Measurements from ENCODE around the gene HSPA8.

Gene HSPA8

DNA sequence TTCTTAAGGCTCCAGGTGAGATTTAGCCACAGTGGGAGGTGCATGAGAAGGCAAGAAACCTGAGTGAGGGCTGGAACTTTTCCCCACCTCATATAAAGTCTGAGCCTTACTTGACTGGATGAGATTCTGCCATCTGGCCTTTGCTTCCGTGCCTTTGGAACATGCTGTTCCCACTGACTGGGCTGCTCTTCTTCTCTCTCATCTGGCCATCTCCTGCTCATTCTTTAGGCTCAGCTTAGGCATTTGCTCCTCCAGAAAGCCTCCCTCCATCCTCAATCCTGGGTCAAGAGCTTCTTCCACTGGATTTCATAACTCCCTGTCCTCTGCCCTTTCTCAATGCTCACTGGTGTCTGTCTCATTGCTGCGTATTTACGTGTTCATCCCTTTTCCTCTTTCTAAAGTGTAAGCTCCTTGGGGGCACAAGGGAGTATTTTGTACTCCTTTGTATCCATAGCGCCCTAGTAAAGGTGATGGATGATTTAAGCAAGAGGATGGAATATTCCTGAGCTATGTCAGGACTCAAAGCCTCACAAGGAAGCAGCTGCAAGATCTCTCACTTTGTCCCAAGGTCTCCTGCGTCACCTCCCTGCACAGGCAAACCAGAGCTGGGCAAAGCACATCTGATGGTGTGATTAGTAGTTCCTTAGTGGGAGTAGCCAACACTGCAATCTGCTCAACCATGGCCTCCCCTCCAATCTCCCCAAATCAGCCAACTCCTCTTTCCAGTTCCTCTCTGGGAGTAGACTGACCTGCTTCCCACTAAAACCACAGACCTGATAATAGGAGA lies 15.3 kb downstream of the HSPA8 start:
- no peak overlapping the region for H3K4me2 ChIP-seq (ENCODE audit: low read depth, low read length)

DNA sequence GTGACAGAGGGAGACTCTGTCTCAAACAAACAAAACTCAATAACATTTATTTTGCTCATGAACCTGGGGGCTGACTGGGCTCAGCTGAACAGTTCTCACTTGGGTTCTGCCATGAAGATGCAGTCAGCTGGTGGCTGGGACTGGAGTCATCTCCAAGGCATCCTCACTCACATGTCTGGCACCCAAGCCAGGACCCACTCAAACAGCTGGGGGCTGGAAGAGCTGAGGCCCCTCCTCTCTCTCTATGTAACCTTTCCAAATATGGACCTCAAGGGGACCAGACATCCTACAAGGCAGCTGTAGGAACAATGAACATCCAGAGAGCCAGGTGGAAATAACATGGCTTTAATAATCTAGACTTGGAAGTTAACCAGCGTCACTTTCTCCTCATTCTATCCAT lies 16.8 kb downstream of the HSPA8 start:
- Histone ChIP-seq H3K4me3 (ENCODE audit: low read length) (no peak overlapping the region), H3K4me2 (ENCODE audit: low read depth, low read length) (no peak overlapping the region), H3K4me1 (ENCODE audit: low read length) (no peaks in the 10 kb centered on the region), H3F3A (ENCODE audit: insufficient read depth, low read length) (no peaks in the 10 kb centered on the region), H3K27ac (ENCODE audit: low read length) (no peak overlapping the region), H3K27me3 (replicated peaks; ENCODE audit: insufficient read depth, low read length) (no peaks in the 10 kb centered on the region), H3K9me2 (replicated peaks; ENCODE audit: insufficient read depth, low read length) (no peaks in the 10 kb centered on the region), H4K20me1 (ENCODE audit: insufficient read depth, low read length) (no peaks in the 10 kb centered on the region), H3K79me2 (ENCODE audit: low read length) (no peaks in the 10 kb centered on the region), H3K36me3 (replicated peaks; ENCODE audit: insufficient read depth, low read length) (no peaks in the 10 kb centered on the region), H2AFZ (ENCODE audit: low read length) (no peak overlapping the region), H3K9me3 (replicated peaks; ENCODE audit: insufficient read depth, low read length) (no peaks in the 10 kb centered on the region), H3K9ac (ENCODE audit: low read length) (no peak overlapping the region)
- TF ChIP-seq, protein P1, sequence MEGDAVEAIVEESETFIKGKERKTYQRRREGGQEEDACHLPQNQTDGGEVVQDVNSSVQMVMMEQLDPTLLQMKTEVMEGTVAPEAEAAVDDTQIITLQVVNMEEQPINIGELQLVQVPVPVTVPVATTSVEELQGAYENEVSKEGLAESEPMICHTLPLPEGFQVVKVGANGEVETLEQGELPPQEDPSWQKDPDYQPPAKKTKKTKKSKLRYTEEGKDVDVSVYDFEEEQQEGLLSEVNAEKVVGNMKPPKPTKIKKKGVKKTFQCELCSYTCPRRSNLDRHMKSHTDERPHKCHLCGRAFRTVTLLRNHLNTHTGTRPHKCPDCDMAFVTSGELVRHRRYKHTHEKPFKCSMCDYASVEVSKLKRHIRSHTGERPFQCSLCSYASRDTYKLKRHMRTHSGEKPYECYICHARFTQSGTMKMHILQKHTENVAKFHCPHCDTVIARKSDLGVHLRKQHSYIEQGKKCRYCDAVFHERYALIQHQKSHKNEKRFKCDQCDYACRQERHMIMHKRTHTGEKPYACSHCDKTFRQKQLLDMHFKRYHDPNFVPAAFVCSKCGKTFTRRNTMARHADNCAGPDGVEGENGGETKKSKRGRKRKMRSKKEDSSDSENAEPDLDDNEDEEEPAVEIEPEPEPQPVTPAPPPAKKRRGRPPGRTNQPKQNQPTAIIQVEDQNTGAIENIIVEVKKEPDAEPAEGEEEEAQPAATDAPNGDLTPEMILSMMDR (IDR thresholded peaks at IDR 0.05; ENCODE audit: low read length): no peak
- TF ChIP-seq EZH2phosphoT487 (IDR thresholded peaks at IDR 0.05; ENCODE audit: low read length) (no peak), EZH2 (optimal IDR thresholded peaks at IDR 0.05; ENCODE audit: low read depth, low read length) (no peak)
- no peak for DNase-seq

More for the DNA sequence above, 15.3 kb downstream of the HSPA8 start:
- Histone ChIP-seq H3K4me1 (ENCODE audit: low read length) (no peaks in the 10 kb centered on the region), H3K9me3 (replicated peaks; ENCODE audit: insufficient read depth, low read length) (no peaks in the 10 kb centered on the region), H3K27me3 (replicated peaks; ENCODE audit: insufficient read depth, low read length) (no peaks in the 10 kb centered on the region), H3K9ac (ENCODE audit: low read length) (no peak overlapping the region), H3F3A (ENCODE audit: insufficient read depth, low read length) (peaks cover under 1% of the 10 kb centered on the region; the same call in 1 of the 2 replicates), H3K27ac (ENCODE audit: low read length) (no peak overlapping the region), H4K20me1 (ENCODE audit: insufficient read depth, low read length) (no peaks in the 10 kb centered on the region), H3K36me3 (replicated peaks; ENCODE audit: insufficient read depth, low read length) (no peaks in the 10 kb centered on the region), H3K4me3 (ENCODE audit: low read length) (no peak overlapping the region), H3K79me2 (ENCODE audit: low read length) (no peaks in the 10 kb centered on the region), H3K9me2 (replicated peaks; ENCODE audit: insufficient read depth, low read length) (no peaks in the 10 kb centered on the region), H2AFZ (ENCODE audit: low read length) (no peak overlapping the region)
- no peak for DNase-seq
- TF ChIP-seq, protein P1 (IDR thresholded peaks at IDR 0.05; ENCODE audit: low read length): no peak
- no peak for TF ChIP-seq EZH2phosphoT487 (IDR thresholded peaks at IDR 0.05; ENCODE audit: low read length)
- no peak for TF ChIP-seq EZH2 (optimal IDR thresholded peaks at IDR 0.05; ENCODE audit: low read depth, low read length)

DNA sequence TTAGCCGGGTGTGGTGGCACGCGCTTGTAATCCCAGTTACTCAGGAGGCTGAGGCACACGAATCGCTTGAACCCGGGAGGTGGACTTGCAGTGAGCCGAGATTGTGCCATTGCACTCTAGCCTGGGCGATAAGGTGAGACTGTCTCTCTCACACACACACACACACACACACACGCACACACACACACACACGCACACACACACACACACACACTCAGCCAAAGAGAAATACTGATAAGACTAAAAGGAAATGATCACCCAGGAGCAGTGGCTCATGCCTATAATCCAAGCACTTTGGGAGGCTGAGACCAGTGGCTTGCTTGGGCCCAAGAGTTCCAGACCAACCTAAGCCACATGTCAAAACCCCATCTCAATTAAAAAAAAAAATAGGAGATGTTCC lies 20.8 kb downstream of the HSPA8 start:
- Histone ChIP-seq H3K9ac (ENCODE audit: low read length) (no peak overlapping the region), H3K27ac (ENCODE audit: low read length) (no peak overlapping the region), H3K4me3 (ENCODE audit: low read length) (no peak overlapping the region), H3K9me3 (replicated peaks; ENCODE audit: insufficient read depth, low read length) (no peaks in the 10 kb centered on the region), H3K36me3 (replicated peaks; ENCODE audit: insufficient read depth, low read length) (no peaks in the 10 kb centered on the region), H2AFZ (ENCODE audit: low read length) (no peak overlapping the region), H3K4me1 (ENCODE audit: low read length) (no peaks in the 10 kb centered on the region), H4K20me1 (ENCODE audit: insufficient read depth, low read length) (no peaks in the 10 kb centered on the region), H3K9me2 (replicated peaks; ENCODE audit: insufficient read depth, low read length) (no peaks in the 10 kb centered on the region), H3F3A (ENCODE audit: insufficient read depth, low read length) (no peaks in the 10 kb centered on the region), H3K27me3 (replicated peaks; ENCODE audit: insufficient read depth, low read length) (no peaks in the 10 kb centered on the region), H3K79me2 (ENCODE audit: low read length) (no peaks in the 10 kb centered on the region), H3K4me2 (ENCODE audit: low read depth, low read length) (no peak overlapping the region)
- TF ChIP-seq EZH2phosphoT487 (IDR thresholded peaks at IDR 0.05; ENCODE audit: low read length) (no peak), EZH2 (optimal IDR thresholded peaks at IDR 0.05; ENCODE audit: low read depth, low read length) (no peak)
- TF ChIP-seq, protein P1 (IDR thresholded peaks at IDR 0.05; ENCODE audit: low read length): no peak
- DNase-seq: no peak

All from MM.1S (cell line).